ENCODE results near the gene CCT2.
"Not testable (repeated sequence)": the region's sequence is repeated elsewhere in the genome, so short reads cannot be mapped to it uniquely, and the experiment has no call there.

Gene CCT2

DNA sequence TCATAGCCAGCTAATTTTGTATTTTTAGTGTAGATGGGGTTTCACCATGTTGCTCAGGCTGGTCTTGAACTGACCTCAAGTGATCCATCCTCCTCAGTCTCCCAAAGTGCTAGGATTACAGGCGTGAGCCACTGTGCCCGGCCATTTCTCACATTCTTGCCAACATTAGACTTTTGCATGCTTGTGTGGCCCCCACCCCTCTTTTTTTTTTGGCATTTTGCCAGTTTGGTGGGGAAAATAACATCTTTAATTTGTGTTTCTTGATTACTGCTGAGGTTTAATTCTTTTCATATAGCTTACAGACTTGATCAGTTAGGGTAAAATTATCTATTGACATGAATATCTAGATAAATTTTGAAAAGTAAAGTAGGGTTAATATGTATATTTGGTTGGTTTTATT is 3.8 kb downstream of the CCT2 start:
- DNase-seq: no peak

DNA sequence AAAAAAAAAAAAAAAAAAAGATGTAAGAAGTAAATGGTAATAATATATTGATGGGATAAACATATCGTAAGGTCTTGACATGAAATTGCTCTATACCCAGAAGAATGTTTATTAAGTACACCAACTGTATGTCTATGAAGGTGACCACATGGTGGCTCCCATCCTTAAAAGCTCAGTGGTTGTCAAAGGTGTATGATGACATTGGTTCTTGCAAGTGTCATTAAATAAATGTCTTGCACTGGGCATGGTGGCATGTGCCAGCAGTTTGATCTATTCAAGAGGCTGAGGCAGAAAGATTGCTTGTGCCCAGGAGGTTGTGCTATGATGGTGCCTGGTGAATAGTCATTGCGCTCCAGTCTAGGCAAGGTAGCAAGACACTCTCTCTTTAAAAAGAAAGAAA is 10.4 kb downstream of the CCT2 start:
- no peak for DNase-seq

DNA sequence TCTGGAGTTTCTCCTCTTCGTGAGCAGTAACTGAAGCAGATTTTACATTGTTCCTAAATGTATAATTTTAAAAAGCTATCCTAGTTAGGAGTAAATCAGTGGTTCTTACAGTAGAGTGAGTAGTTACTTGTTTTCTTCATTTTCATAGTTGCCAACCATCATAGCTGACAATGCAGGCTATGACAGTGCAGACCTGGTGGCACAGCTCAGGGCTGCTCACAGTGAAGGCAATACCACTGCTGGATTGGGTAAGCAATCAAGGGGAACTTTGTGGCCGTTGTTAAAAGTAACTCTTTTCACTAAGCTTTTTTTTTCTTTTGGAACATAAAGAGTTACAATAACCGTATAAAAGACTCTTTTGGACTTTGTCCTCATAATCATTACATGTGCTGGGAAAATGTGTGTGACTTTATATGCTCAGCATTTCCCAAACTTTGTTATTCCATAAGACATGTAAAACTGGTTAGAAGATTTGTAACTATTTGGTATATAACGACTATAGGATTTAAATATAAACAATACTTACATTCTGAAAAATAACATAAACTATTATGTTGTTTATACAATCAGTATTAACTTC is 13.0 kb downstream of the CCT2 start:
- DNase-seq: no peak

DNA sequence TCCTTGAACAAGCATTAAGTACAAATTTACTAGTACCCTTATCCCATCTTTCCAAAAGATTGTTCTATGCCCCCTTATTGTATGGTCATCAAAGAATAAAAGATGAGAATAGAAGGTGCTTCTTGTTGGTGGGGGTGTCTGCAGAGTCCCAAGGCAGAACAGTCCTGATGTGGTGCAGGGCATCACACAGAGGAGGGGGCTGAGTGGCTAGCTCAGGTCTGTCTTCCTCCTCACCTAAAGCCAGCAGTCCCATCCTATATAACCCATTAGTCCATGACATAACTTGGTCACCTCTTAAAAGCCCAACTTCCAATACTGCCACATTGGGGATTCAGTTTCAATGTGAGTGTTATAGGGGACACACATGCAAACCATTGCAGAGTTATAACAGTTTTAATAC is 15.5 kb downstream of the CCT2 start:
- no peak for DNase-seq

DNA sequence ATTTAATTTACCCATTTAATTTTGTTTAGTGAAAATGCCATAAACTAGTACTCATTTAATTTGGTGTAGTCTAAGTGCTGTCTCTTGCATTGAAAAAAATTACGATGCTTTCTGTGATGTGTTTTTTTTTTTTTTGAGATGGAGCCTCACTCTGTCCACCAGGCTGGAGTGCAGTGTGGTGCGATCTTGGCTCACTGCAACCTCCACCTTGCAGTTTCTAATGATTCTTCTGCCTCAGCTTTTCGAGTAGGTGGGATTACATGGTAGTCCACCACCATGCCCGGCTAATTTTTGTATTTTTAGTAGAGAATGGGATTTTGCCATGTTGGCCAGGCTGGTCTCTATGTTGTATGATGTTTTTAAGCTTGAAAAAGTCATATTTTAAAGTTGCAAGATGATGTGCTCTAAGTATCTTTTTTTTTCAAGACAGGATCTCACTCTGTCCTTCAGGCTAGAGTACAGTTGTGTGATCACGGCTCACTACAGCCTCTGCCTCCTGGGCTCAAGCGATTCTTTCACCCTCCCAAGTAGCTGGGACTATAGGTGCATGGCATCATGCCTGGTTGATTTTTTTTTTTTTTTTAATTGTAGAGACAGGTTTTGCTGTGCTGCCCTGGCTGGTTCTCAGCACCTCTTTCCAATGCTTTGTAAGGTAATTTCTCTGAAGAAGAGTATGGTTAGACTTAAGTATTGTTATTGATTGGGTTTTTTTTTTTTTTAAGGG is 16.9 kb downstream of the CCT2 start:
- DNase-seq: no peak

DNA sequence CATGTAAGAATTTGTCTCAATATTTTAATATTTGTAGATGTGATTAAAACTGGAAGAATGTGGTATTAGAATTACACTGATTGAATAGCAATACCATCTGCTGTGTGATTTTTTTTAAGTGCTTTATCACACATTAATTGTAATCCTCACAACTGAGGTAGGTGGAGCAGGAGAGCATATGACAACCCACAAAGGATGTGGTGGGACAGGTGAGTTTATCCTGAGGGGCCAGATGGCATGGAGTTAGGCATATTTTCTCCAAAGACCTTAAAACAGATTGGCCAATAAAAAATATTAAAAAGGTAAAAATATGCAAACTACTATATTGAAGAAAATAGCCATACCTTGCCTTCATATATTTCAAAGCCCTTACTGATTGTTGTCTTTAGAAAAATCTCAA is 17.7 kb downstream of the CCT2 start:
- DNase-seq: no peak

DNA sequence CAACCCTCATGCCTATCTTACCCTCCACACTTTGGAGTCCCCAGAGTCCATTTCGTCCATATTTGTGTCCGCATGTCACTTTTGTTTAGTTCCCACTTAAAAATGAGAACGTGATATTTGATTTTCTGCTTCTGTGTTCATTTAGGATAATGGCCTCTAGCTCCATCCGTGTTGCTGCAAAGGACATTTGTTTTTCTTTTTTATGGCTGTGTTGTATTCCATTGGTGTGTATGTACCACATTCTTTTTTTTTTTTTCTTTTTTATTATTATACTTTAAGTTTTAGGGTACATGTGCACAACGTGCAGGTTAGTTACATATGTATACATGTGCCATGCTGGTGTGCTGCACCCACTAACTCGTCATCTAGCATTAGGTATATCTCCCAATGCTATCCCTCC is 18.3 kb downstream of the CCT2 start:
- not testable (repeated sequence) for DNase-seq

DNA sequence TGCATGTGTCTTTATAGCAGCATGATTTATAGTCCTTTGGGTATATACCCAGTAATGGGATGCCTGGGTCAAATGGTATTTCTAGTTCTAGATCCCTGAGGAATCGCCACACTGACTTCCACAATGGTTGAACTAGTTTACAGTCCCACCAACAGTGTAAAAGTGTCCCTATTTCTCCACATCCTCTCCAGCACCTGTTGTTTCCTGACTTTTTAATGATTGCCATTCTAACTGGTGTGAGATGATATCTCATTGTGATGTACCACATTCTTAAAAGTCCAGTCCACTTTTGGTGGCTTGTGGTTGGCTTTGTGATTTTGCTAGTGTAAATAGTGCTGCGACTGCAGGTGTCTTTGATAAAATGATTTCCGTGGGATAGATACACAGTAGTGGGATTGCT is 19.0 kb downstream of the CCT2 start:
- DNase-seq: not testable (repeated sequence)

DNA sequence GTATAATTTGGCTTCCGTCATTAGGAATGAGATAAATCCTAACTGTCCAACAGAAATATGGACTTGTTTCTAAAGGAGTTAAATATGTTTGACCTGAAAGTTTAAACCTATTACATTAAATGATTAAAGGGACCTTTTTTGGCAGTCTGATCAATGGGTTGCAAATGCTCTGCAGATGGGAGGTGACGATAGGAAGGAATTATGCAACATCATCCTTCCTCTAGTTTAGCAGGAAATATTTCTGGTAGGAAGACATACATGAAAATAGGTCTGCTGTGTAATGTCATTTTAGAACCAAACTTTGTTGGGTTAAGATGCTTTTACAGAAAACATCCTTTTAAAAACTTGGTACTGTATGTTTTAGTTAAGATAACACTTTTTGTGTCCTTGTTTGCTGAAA is 22.9 kb downstream of the CCT2 start:
- no peak for DNase-seq

DNA sequence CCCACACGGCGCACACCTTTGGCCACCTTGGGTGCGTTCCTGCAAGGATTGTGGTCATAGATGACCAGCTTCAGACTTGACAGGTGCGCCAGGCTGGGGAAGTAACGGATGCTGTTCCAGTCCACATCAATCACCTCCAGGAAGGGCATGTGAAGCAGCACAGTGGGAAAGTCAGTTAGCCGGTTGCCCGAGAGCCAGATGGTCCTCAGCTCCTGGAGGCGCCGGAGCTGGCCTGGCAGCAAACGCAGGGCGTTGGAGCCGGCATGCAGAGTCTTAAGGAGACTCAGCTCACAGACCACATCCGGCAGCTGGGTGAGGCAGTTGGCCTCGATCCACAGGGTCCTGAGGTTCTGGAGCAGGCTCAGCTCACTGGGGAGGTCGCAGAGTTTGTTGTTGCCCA is 24.9 kb downstream of the CCT2 start:
- DNase-seq: no peak

DNA sequence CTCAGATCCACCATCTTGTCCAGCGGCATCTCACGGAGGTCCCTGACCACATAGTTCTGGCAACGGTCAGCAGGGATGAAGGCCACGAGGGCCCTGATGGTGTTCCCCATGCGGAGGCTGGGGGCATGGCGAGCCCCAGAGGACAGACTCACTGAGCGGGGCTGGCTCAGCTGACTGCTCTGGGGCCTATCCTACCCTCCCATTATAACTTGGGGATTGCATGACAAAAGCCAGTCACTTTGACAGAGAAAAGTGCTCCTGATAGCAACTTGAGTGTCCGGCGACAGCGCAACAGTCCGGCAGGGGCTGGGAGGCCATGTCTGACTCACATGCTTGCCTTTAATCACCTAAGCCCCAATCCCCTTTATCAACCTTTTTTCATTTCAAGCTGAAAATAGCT is 25.5 kb downstream of the CCT2 start, which contains the start of gene LRRC10:
TSS of gene LRRC10 (minus strand) at position 179 of the 400 bp plus-strand sequence. CDS start at position 110, 69 bp downstream.
- DNase-seq: no peak

DNA sequence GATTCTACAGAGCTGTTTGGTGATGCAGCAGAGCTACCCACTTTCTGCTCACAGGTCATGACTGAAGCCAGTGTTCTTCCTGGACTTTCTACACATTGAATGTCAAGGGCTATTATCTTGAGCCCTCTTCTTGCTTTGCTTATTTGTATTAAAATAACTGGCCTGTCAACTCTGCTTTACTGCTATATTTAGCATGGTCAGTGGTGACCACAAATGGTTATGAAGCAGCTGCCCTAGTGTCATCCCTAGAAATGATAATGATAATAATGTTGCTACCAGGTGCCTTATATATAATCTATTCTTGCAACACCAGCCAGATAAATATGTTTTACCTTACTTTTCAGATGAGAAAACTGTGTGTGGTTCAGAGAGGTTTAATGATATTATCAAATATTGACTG is 28.1 kb downstream of the CCT2 start:
- no peak for DNase-seq

DNA sequence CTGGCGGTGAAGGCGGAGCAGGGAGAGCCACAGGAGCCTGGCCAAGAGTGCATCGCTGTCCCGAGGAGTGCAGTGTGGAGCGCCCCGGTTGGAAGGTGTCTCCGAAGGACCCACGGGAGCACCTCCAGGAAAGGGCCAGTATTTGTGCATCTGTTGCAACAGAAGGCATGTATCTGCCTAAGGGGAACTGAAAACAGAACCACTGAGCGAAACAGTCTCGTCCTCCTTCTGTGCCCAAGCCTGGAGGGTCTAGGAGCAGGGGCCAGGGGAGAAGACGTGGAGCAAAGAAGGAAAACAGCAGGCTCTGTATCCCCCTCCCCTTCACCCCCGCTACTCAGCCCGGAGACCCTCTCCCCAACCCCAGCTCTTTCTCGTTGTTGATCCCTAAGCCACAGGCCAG is 30.8 kb downstream of the CCT2 start:
- DNase-seq: no peak

DNA sequence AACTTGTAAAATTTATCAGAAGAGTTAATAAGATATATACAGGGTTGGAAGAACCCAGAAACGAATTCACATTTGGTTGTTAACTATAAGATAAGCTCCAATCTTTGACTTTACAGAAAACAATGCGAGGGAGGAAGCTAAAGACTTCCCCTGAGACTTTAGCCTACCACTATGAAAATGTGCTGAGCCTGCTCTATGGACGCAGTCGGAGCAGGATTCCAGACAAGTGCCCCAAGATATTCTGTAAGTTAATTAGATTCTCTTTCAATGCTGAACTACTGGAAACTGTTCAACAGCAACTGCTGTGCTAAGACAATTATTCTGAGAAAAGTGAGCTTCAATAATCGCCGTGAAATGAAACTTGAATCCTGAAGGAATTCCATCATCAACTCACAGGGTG is 33.8 kb downstream of the CCT2 start:
- no peak for DNase-seq

DNA sequence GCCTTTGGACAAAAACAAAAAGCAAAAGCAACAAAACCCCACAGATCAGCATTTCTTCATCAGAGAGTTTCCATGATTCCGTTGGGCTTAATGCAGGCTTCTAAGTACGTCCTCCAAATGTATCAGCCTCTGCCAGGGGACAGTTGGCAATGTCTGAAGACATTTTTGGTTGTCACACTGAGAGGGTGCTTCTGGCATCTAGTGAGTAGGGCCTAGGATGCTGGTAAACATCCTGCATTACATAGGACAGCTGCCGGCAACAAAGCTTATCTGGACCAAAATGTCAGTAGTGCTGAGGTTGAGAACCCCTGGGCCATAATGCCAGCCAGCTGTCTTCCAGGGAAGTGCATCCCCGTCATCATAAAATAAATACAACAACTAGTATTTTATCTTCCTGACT is 34.8 kb downstream of the CCT2 start:
- no peak for DNase-seq

DNA sequence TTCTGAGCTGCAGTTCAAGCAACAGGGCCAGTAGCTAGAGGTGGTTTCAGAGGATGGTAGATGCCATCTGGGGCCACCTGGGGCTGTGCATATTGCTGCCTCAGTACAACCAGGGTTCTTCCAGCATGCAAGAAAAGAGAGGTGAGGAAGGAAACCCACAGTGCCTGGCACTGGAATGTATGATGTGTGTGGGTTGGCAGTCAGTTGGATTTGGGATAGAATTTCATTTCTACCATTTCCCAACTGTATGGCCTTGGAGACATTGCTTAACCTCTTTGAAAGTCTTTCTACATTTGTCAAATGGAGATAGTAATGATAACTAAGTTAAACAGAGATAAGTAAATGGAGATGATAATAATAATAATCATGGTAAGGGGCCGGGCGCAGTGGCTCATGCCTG is 35.7 kb downstream of the CCT2 start:
- no peak for DNase-seq

DNA sequence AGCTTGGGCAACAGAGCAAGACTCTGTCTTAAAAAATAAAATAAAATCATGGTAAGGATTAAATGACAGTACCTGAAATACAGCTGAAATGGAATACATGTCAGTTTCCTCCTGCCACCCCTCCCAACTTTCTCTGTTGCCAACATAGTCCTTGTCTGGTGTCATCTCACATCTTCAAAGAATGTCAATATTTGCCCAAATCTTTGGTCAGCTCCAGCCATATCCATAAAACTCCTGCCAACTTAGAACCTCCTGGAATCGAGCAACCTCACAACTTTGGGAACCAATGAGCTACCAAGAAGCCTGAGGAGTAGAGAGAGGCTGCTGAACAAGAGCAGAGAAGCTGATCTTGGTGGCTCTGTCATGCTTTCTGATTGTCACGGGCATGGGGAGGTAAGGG is 36.3 kb downstream of the CCT2 start:
- DNase-seq: no peak

DNA sequence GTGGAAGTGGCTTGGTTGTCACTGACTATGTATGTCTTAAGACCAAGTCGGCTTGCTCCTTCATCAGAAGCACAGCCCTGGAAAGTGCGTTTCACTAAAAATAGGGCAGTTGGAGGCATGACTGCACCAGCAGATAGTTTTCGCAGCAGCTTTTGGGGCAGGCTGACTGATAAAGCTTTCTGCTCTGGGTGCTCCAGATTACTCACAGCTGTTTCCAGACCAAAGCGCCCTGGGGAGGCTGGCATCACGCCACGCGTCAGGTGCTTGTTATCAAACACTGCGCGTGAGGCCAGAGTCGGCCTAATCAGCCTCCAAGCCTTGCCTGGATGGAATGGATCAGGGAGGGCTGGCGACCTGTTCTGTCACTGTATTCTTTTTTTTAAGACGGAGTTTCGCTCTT is 38.7 kb downstream of the CCT2 start:
- DNase-seq: no peak

DNA sequence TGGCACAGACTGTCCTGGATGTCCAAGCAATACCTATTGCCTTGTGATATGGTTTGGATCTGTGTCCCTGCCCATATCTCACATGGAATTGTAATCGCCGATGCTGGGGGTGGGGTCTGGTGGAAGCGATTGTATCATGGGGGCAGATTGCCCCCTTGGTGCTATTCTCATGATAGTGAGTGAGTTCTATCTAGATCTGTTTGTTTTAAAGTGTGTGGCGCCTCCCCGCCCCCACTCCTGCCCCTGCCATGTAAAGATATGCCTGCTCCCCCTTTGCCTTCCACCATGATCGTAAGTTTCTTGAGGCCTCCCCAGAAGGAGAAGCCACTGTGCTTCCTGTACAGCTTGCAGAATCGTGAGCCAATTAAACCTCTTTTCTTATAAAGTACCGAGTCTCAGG is 42.2 kb downstream of the CCT2 start:
- no peak for DNase-seq

DNA sequence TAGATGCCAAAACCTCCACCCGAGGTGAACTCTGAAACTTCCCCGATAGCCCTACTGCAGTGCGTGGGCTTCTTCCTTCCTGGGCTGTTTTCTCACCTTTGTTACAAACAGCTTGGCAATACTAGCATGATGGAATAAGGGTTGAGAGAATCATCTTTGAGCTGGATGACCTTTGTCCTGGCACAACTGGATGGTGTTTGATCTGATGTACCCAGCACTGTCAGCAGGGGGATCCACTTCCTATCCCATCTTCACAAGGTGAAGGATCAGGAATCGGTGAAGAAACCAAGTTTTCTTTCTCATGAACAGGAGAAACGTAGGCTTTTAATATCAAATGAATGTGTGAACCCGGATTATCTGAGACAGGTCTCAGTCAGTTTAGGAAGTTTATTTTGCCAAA is 44.9 kb downstream of the CCT2 start:
- DNase-seq: no peak

DNA sequence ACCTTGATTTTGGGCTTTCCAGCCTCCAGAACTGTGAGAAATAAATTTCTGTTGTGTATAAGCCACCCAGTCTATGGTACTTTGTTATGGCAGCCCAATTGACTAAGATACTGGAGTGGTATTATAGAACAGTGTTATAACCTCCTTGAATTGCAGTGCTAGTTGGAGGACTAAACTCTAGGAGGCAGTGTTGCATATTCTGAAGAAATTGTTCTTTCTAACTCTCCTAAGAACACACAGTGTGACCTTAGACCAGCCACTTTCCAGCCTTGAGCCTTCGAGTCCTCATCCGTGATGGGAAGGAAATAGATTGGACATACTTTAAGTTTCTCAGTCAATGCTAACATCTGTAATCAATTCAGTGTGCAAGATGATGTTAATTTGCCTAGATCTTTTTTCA is 47.8 kb downstream of the CCT2 start:
- DNase-seq: no peak

DNA sequence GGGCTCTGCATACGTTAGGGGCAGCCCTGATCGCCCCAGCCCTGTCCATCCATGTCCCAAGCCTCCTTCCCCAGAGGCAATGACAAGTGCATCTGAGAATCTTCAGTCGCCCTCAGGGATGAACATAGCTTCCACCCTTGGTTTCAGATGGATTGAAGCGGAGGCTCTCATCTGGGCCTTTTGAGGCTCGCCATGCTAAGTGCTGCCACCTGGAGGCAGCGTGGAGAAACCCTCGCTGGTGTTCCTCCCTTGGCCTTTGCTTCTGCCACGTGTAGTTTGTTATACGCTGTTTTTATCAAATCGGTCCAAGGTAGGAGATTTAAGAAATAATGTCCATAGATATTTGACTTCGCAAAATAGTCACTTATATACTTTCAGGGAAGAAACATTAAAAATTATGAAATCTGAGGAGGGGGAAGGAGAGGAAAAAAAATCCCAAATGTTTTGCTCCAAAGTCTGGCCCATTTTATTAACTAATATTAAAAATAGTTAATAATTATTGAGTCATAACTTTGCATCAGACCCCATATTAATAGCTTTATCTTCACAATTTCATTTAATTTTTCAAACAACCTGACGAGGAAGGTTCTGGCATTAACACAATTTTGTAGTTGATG is 54.2 kb downstream of the CCT2 start:
- no peak for DNase-seq

DNA sequence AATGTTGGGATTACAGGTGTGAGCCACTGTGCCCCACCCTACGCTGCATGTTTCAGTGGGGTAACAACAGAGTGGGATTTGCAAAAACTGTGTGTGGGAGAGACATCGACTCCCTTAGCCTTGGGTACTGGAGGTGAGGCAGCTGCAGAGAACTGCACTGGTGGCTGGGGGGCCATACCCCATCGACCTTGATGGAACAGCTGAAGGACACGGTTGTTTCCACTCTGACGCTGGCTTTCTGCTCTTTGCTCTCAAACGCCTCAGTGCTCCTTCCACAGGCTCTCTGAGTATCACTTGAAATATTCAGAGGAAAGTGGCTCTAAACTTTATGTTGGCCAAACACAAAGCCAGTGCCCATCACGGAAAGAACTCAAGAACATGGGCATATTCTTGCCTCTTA is 56.3 kb downstream of the CCT2 start:
- DNase-seq: no peak

DNA sequence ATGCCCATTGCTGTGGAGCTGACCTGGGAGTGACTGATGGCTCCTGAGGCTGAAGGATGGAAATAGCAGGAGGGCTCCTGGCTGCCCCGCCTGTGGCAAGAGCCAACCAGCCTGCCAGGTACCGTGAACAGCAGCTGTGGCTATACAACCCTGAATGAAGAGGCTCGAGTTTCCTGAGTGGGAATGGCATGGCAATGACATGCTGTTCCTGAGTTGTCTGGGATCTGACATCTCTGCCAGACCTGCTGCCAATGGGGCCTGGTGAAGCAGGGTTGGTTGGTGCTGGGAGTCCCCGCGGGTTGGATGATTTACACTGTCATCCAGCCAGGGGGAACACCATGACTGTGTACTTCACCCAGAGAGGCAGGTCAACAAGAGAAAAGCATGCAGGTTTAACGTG is 57.3 kb downstream of the CCT2 start:
- DNase-seq: no peak

DNA sequence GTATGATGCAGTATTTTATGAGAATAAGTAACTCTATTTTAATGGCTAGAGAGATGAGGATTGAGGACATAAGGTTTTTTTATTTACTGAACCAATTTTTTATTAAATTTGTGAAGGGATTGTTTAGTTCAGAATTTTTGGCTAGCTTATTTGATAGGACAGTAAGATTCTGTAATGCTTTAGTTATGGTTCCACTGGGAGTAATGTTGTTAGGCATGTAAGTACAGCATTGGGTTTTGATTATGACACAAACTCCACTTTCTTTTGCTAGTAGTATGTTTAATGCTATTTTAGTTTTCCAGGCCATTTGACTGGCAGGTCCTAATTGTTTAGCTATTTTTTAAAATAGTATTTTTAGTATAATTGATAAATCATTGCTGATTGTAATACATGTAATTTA is 59.3 kb downstream of the CCT2 start:
- DNase-seq: no peak
